Activated naive CD4-positive, alpha-beta T cell treated with anti-CD3 and anti-CD28 coated beads, Interleukin-2, amount 50 U/mL, for 72 hours (primary cell): ENCODE measurements around the gene STX1B. TPM values are rescaled to one million over a fixed set of nuclear protein-coding genes. Genes with fewer than 3 reads are reported as not detected.
"Not testable (repeated sequence)": the region's sequence is repeated elsewhere in the genome, so short reads cannot be mapped to it uniquely, and the experiment has no call there.

ENCODE experiments used
- ATAC-seq, 2 donors: fragments of 150-1000 bp; cut with Tn5 transposase; 2 replicates each; pipeline ENCODE4 v1.10.0; 2021; ENCODE audit warnings: mild to moderate bottlenecking in 2 of 2, moderate library complexity in 2 of 2
- DNase-seq, 2 donors: peaks; one replicate each; pipeline ENCODE4 v3.0.0; 2021 to 2022; ENCODE audit warnings: low spot score in 2 of 2
- H3K27ac Mint-ChIP-seq, 2 donors: one replicate each; pipeline ENCODE4 v1.8.0; 2022; ENCODE audit warnings: mild to moderate bottlenecking in 2 of 2, mixed read lengths in 2 of 2
- H3K36me3 Mint-ChIP-seq, 2 donors: one replicate each; pipeline ENCODE4 v1.8.0; 2022; ENCODE audit warnings: mixed read lengths in 2 of 2
- H3K9me3 Mint-ChIP-seq, 2 donors: one replicate each; pipeline ENCODE4 v1.8.0; 2022; ENCODE audit warnings: mixed read lengths in 2 of 2
- total RNA-seq, 2 donors: library from RNA; stranded (reverse); gene quantifications; one replicate each; pipeline ENCODE4 v1.2.3, GENCODE V29; 2022

Gene STX1B
- total RNA-seq, 2 donors from 2014 or later = 0.87 to 4.5 TPM

- Mint-ChIP-seq H3K36me3 (no peaks in the 10 kb centered on the region), H3K9me3 (no peaks in the 10 kb centered on the region), H3K27ac (no peak overlapping the region)
- no peak for ATAC-seq
- DNase-seq = no peak
Measured at GRCh38 chr16:31023252-31023602, 12.8 kb upstream of the STX1B start.

GRCh38 chr16:31022544-31023251 lies 12.3 kb upstream of the STX1B start:
- DNase-seq = no peak

DNA sequence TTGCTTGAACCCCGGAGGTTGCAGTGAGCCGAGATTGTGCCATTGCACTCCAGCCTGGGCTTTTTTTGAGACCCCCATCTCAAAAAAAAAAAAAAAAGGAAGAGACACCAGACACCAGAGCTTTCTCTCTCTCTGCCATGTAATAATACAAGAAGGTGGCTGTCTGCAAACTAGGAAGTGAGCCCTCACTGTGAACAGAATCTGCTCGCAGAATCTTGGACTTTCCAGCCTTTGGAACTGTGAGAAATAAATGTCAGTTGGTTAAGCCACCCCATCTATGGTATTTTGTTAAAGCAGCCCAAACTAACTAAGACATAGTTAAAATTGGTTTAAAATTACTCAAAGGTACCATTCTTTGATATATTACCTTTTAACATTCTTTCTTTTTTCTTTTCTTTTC lies 10.1 kb upstream of the STX1B start:
- Mint-ChIP-seq H3K9me3 (no peaks in the 10 kb centered on the region), H3K36me3 (no peaks in the 10 kb centered on the region), H3K27ac (peak overlapping the region in 1 of 2 donors; percentile 29)
- no peak for ATAC-seq
- DNase-seq = no peak

More at GRCh38 chr16:31022544-31023251, 12.3 kb upstream of the STX1B start:
- Mint-ChIP-seq H3K36me3 (no peaks in the 10 kb centered on the region), H3K9me3 (no peaks in the 10 kb centered on the region), H3K27ac (peak overlapping the region in 1 of 2 donors; percentile 49)
- ATAC-seq = no peak

- not testable (repeated sequence) for H3K27ac Mint-ChIP-seq, H3K9me3 Mint-ChIP-seq, H3K36me3 Mint-ChIP-seq
Measured at GRCh38 chr16:31017756-31018155, 7.3 kb upstream of the STX1B start.

DNA sequence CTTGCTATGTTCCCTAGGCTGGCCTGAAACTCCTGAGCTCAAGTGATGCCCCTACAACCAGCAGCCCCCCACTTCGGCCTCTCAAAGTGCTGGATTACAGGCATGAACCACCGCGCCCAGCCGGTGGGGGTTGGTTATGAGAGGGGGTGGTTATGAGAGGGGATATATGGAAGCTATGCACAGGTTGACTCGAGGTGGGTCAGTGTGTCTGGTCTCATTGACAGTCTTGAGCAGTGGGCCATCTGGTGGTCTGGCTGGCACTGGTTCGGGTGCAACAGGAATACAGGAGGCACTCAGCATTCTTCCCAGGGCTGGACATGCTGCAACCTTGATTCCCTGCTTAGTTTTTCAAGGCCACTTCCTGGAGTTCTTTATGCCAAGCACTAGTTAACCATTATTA lies 5.6 kb upstream of the STX1B start:
- H3K9me3 Mint-ChIP-seq = no peaks in the 10 kb centered on the region
- no peaks in the 10 kb centered on the region for H3K36me3 Mint-ChIP-seq
- DNase-seq (no peak), ATAC-seq (no peak)
- no peak overlapping the region for H3K27ac Mint-ChIP-seq

More at GRCh38 chr16:31017756-31018155, 7.3 kb upstream of the STX1B start:
- not testable (repeated sequence) for DNase-seq, ATAC-seq

DNA sequence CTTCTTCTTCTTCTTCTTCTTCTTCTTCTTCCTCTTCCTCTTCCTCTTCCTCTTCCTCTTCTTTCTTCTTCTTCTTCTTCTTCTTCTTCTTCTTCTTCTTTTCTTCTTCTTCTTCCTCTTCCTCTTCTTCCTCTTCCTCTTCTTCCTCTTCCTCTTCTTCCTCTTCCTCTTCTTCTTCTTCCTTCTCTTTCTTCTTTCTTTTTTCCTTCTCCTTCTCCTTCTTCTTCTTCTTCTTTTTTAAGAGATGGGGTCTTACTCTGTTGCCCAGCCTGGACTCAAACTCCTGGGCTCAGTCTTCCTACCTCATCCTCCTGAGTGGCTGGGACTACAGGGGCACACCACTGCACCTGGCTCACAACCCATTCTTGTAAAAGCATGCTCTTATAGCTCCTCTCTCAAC lies 2.9 kb upstream of the STX1B start:
- not testable (repeated sequence) for H3K9me3 Mint-ChIP-seq, H3K36me3 Mint-ChIP-seq, H3K27ac Mint-ChIP-seq, DNase-seq, ATAC-seq

- not testable (repeated sequence) for H3K9me3 Mint-ChIP-seq, H3K36me3 Mint-ChIP-seq, ATAC-seq, DNase-seq
- H3K27ac Mint-ChIP-seq = peak overlapping the region in 1 of 2 donors; percentile 34
Measured at GRCh38 chr16:31011815-31012214, 1.4 kb upstream of the STX1B start.

- H3K27ac Mint-ChIP-seq = peak overlapping the region in 1 of 2 donors; percentile 4
- H3K9me3 Mint-ChIP-seq = no peaks in the 10 kb centered on the region
- ATAC-seq = peak; percentile 8 to 37
- no peak for DNase-seq
- no peaks in the 10 kb centered on the region for H3K36me3 Mint-ChIP-seq
Measured at GRCh38 chr16:31009894-31010584, 399 bp downstream of the STX1B start.

GRCh38 chr16:31009120-31009519 lies 1.3 kb downstream of the STX1B start:
- DNase-seq = no peak
- H3K27ac Mint-ChIP-seq = no peak overlapping the region
- no peaks in the 10 kb centered on the region for H3K9me3 Mint-ChIP-seq
- ATAC-seq = no peak
- H3K36me3 Mint-ChIP-seq = no peaks in the 10 kb centered on the region

DNA sequence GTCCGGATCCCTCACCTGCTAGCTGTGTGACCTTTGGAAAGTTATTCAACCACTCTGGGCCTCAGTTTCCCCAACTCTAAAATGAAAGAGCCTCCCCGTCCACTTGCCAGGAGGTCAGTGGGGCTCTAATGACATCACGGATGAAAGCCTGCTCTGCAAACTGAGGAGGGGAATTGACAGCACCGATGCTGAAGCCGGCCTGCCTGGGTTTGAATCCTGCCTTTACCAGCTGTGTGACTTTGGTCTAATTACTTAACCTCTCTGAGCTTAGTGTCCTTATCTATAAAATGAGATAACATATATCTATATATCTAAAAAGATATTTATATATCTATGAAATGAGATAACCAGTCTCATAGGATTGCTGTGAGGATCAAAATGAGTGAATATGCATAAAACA lies 1.9 kb downstream of the STX1B start:
- no peak for ATAC-seq
- DNase-seq = no peak
- Mint-ChIP-seq H3K36me3 (no peaks in the 10 kb centered on the region), H3K27ac (no peak overlapping the region), H3K9me3 (no peaks in the 10 kb centered on the region)

DNA sequence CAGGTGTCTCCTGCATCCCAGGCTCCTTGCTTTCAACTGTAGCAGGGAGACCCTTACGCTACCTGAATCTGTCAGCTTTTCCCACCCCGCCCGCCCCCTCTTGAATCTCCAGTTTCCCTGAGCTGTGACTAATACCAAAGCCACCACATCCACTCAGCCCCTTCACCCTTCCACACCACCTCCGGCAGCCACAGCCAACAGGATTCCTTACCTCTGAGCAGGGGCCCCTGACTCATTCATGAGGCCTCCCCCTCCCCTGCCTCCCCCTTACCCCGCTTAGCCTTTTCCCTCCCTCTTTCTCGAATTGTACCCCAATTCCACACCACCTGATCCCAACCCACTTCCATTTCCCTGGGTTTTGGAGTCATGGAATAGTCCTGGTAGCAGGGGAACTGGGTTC lies 2.3 kb downstream of the STX1B start:
- no peak for ATAC-seq
- H3K36me3 Mint-ChIP-seq = no peaks in the 10 kb centered on the region
- no peak for DNase-seq
- H3K27ac Mint-ChIP-seq = no peak overlapping the region
- no peaks in the 10 kb centered on the region for H3K9me3 Mint-ChIP-seq

GRCh38 chr16:31007684-31008083 lies 2.8 kb downstream of the STX1B start:
- Mint-ChIP-seq H3K27ac (no peak overlapping the region), H3K36me3 (no peaks in the 10 kb centered on the region), H3K9me3 (no peaks in the 10 kb centered on the region)
- ATAC-seq (no peak), DNase-seq (no peak)

DNA sequence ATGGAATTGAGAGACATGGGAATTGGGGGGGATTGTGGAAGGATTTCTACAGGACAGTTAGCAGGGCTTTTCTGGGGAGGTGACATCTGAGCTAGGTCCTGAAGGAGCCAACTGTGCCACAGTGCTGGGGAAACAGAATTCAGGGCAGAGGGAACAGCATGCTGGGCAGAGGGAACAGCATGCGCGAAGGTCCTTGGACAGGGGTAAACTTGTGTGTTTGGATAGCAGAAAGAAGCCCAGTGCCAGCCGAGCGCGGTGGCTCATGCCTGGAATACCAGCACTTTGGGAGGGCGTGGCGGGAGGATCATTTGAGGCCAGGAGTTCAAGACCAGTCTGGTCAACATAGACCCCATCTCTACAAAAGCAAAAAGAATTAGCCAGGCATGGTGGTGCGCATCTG lies 3.8 kb downstream of the STX1B start:
- H3K9me3 Mint-ChIP-seq = no peaks in the 10 kb centered on the region
- ATAC-seq (no peak), DNase-seq (no peak)
- H3K36me3 Mint-ChIP-seq = no peaks in the 10 kb centered on the region
- H3K27ac Mint-ChIP-seq = no peak overlapping the region

GRCh38 chr16:31006086-31006385 lies 4.4 kb downstream of the STX1B start:
- no peaks in the 10 kb centered on the region for H3K36me3 Mint-ChIP-seq
- DNase-seq (no peak), ATAC-seq (no peak)
- H3K27ac Mint-ChIP-seq = no peak overlapping the region
- no peaks in the 10 kb centered on the region for H3K9me3 Mint-ChIP-seq

- Mint-ChIP-seq H3K27ac (peak overlapping the region in 1 of 2 donors; percentile 69), H3K9me3 (no peaks in the 10 kb centered on the region), H3K36me3 (no peaks in the 10 kb centered on the region)
- peak; percentile 27 to 42 for ATAC-seq
- no peak for DNase-seq
Measured at GRCh38 chr16:31005350-31006085, 4.9 kb downstream of the STX1B start.

DNA sequence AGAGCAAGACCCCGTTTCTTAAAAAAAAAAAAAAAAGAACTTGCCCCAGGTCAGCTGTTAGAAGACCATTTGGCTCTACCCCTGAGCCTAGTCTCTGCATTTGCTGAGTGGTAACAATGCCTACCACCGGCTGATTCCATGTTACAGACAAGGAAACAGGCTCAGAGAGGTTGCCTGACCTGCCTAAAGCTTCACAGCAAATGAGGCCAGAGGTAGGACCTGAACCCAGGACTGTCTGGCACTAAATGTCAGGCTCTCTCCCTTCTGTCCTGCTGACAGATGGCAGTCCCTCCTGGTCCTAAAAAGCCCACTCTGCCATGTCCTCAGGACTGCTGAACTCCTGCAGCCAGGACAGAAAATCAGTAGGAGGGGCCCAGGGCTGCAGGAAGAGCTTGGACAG lies 5.8 kb downstream of the STX1B start:
- Mint-ChIP-seq H3K36me3 (no peaks in the 10 kb centered on the region), H3K27ac (no peak overlapping the region), H3K9me3 (no peaks in the 10 kb centered on the region)
- ATAC-seq (no peak), DNase-seq (no peak)

- ATAC-seq (no peak), DNase-seq (no peak)
- no peaks in the 10 kb centered on the region for H3K9me3 Mint-ChIP-seq
- peak overlapping the region in 1 of 2 donors; percentile 56 for H3K27ac Mint-ChIP-seq
- H3K36me3 Mint-ChIP-seq = no peaks in the 10 kb centered on the region
Measured at GRCh38 chr16:31003744-31004143, 6.7 kb downstream of the STX1B start.
